ENCODE data around the gene KRR1. TPM values are rescaled to one million over a fixed set of nuclear protein-coding genes. Genes with fewer than 3 reads are reported as not detected.
"Not testable (repeated sequence)": the region's sequence is repeated elsewhere in the genome, so short reads cannot be mapped to it uniquely, and the experiment has no call there.

KRR1 gene
- total RNA-seq, 1 experiment from 2014 or later, result 114 TPM

DNA sequence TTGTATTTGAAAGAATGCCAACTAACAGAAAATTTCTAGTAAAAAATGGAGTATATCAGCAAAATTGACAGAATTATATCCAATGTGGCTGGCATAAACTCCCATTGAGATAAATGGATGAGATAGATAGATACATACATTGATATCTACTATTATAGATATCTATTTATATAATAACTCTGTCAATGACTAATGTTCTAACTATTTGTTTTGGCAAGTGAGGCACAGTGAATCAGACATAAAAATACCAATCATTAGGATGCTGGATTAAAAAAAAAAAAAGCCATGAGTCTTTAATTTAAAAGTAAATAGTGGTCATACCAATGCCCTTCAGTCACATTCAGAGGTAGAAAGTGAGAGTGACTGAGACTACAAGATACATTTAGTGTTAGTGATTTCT lies 64.6 kb downstream of the KRR1 start:
- BruUV-seq (replicated peaks), result no TSS peak
- Mint-ChIP-seq H3K4me3 (ENCODE audit: low read depth, unreplicated experiment) (peak overlapping the region; percentile 8), H3K9me3 (ENCODE audit: low read depth, unreplicated experiment) (no peaks in the 10 kb centered on the region), H3K27ac (ENCODE audit: unreplicated experiment) (peak overlapping the region; percentile 72), H3K27me3 (ENCODE audit: unreplicated experiment) (no peaks in the 10 kb centered on the region), H3K4me1 (ENCODE audit: low read depth, unreplicated experiment) (peaks cover 61% of the 10 kb centered on the region), H3K36me3 (ENCODE audit: insufficient read depth, unreplicated experiment) (no peaks in the 10 kb centered on the region)
- no peak for TF ChIP-seq CTCF (IDR thresholded peaks at IDR 0.05; ENCODE audit: unreplicated experiment)
- intact Hi-C loops (cut with micrococcal nuclease; ENCODE audit: unreplicated experiment), result no loop called here
- DNase-seq, result no peak
- CTCF ChIA-PET, result interaction anchor here (0.6 to 2.3 kb wide), 4 partner anchors 9 to 234 kb away, joined by 3 to 6 read pairs (median 4); partner anchors contain the start of gene GLIPR1L2

GRCh38 chr12:75445137-75445507 lies 66.3 kb downstream of the KRR1 start:
- peaks cover 61% of the 10 kb centered on the region for H3K4me1 Mint-ChIP-seq (ENCODE audit: low read depth, unreplicated experiment)
- H3K4me3 Mint-ChIP-seq (ENCODE audit: low read depth, unreplicated experiment); H3K27me3 Mint-ChIP-seq (ENCODE audit: unreplicated experiment); H3K36me3 Mint-ChIP-seq (ENCODE audit: insufficient read depth, unreplicated experiment); CTCF ChIA-PET; BruUV-seq (replicated peaks); H3K9me3 Mint-ChIP-seq (ENCODE audit: low read depth, unreplicated experiment); DNase-seq; H3K27ac Mint-ChIP-seq (ENCODE audit: unreplicated experiment); intact Hi-C loops (cut with micrococcal nuclease; ENCODE audit: unreplicated experiment): not testable (repeated sequence)

DNA sequence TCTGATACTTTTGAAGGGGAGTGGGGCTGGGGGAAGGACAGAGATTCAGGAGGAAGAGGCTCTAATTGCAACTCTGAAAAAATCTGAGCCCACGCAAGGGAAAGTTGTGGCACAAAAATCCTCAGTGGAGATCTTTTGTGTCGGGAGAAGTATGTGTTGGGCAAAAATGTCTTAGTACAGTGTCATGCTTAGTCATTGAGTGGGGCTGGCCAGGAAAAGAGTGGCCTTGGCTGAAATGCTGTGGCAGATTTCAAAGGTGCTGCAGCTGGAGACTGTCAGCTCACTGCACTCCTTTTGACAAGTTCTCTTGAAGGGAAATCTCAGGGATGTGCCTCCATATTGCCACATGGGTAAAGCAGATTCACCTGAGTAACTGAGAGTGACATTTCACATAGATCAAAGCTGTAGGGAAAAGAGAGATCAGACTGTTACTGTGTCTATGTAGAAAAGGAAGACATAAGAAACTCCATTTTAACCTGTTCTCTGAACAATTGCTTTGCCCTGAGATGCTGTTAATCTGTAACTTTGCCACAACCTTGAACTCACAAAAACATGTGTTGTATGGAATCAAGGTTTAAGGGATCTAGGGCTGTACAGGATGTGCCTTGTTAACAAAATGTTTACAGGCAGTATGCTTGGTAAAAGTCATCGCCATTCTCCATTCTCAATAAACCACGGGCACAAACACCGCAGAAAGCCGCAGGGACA lies 66.8 kb downstream of the KRR1 start:
- TF ChIP-seq CTCF (IDR thresholded peaks at IDR 0.05; ENCODE audit: unreplicated experiment), result no peak
- H3K27ac Mint-ChIP-seq (ENCODE audit: unreplicated experiment), result peak overlapping the region; percentile 42
- intact Hi-C loops (cut with micrococcal nuclease; ENCODE audit: unreplicated experiment), result no loop called here
- H3K27me3 Mint-ChIP-seq (ENCODE audit: unreplicated experiment), result no peaks in the 10 kb centered on the region
- peaks cover 6% of the 10 kb centered on the region for H3K9me3 Mint-ChIP-seq (ENCODE audit: low read depth, unreplicated experiment)
- no peaks in the 10 kb centered on the region for H3K36me3 Mint-ChIP-seq (ENCODE audit: insufficient read depth, unreplicated experiment)
- CTCF ChIA-PET, result interaction anchor here (0.6 kb wide), 2 partner anchors 53 to 1828 kb away, joined by 4 read pairs; partner anchors contain the start of gene GLIPR1L2
- no TSS peak for BruUV-seq (replicated peaks)
- no peak overlapping the region for H3K4me3 Mint-ChIP-seq (ENCODE audit: low read depth, unreplicated experiment)
- H3K4me1 Mint-ChIP-seq (ENCODE audit: low read depth, unreplicated experiment), result peaks cover 63% of the 10 kb centered on the region
- no peak for DNase-seq

DNA sequence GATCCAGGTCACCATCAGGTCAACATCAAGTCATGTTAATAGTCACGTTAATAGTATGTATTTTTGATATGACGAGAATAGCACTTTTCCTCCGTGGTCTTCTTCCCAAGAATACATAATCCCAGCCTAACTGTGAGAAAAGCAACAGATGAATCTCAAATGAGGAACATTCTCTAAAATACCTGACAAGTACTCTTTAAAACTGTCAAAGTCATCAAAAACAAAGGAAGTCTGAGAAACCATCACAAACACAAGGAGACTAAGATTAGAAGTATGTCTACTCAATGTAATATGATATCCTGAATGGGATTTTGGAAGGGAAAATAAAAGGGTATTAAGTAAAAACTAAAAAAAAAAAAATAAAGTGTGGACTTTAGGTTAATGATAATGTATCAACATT lies 67.7 kb downstream of the KRR1 start:
- Mint-ChIP-seq H3K4me1 (ENCODE audit: low read depth, unreplicated experiment) (peaks cover 70% of the 10 kb centered on the region), H3K27me3 (ENCODE audit: unreplicated experiment) (no peaks in the 10 kb centered on the region), H3K4me3 (ENCODE audit: low read depth, unreplicated experiment) (no peak overlapping the region), H3K36me3 (ENCODE audit: insufficient read depth, unreplicated experiment) (no peaks in the 10 kb centered on the region), H3K27ac (ENCODE audit: unreplicated experiment) (peak overlapping the region; percentile 42), H3K9me3 (ENCODE audit: low read depth, unreplicated experiment) (peaks cover 6% of the 10 kb centered on the region)
- CTCF ChIA-PET, result no interaction called here
- BruUV-seq (replicated peaks), result no TSS peak
- intact Hi-C loops (cut with micrococcal nuclease; ENCODE audit: unreplicated experiment), result no loop called here
- no peak for DNase-seq
- TF ChIP-seq CTCF (IDR thresholded peaks at IDR 0.05; ENCODE audit: unreplicated experiment), result no peak

GRCh38 chr12:75442454-75442853 lies 69.0 kb downstream of the KRR1 start:
- peaks cover 64% of the 10 kb centered on the region for H3K4me1 Mint-ChIP-seq (ENCODE audit: low read depth, unreplicated experiment)
- H3K4me3 Mint-ChIP-seq (ENCODE audit: low read depth, unreplicated experiment); CTCF ChIA-PET; intact Hi-C loops (cut with micrococcal nuclease; ENCODE audit: unreplicated experiment); H3K36me3 Mint-ChIP-seq (ENCODE audit: insufficient read depth, unreplicated experiment); H3K9me3 Mint-ChIP-seq (ENCODE audit: low read depth, unreplicated experiment); H3K27me3 Mint-ChIP-seq (ENCODE audit: unreplicated experiment); BruUV-seq (replicated peaks); DNase-seq: not testable (repeated sequence)
- H3K27ac Mint-ChIP-seq (ENCODE audit: unreplicated experiment), result peak overlapping the region; percentile 35

- Mint-ChIP-seq H3K27ac (ENCODE audit: unreplicated experiment) (peak overlapping the region; percentile 35), H3K4me1 (ENCODE audit: low read depth, unreplicated experiment) (peaks cover 58% of the 10 kb centered on the region)
- H3K36me3 Mint-ChIP-seq (ENCODE audit: insufficient read depth, unreplicated experiment); CTCF ChIA-PET; H3K9me3 Mint-ChIP-seq (ENCODE audit: low read depth, unreplicated experiment); H3K27me3 Mint-ChIP-seq (ENCODE audit: unreplicated experiment); DNase-seq; intact Hi-C loops (cut with micrococcal nuclease; ENCODE audit: unreplicated experiment); H3K4me3 Mint-ChIP-seq (ENCODE audit: low read depth, unreplicated experiment); BruUV-seq (replicated peaks): not testable (repeated sequence)
Measured at GRCh38 chr12:75441687-75442449, 69.5 kb downstream of the KRR1 start.
